ENCODE results near the gene TECR. TPM values are rescaled to one million over a fixed set of nuclear protein-coding genes. Genes with fewer than 3 reads are reported as not detected.
"Not testable (repeated sequence)": the region's sequence is repeated elsewhere in the genome, so short reads cannot be mapped to it uniquely, and the experiment has no call there.

TECR gene
- total RNA-seq, 1 experiment from 2014 or later: 294 TPM

DNA sequence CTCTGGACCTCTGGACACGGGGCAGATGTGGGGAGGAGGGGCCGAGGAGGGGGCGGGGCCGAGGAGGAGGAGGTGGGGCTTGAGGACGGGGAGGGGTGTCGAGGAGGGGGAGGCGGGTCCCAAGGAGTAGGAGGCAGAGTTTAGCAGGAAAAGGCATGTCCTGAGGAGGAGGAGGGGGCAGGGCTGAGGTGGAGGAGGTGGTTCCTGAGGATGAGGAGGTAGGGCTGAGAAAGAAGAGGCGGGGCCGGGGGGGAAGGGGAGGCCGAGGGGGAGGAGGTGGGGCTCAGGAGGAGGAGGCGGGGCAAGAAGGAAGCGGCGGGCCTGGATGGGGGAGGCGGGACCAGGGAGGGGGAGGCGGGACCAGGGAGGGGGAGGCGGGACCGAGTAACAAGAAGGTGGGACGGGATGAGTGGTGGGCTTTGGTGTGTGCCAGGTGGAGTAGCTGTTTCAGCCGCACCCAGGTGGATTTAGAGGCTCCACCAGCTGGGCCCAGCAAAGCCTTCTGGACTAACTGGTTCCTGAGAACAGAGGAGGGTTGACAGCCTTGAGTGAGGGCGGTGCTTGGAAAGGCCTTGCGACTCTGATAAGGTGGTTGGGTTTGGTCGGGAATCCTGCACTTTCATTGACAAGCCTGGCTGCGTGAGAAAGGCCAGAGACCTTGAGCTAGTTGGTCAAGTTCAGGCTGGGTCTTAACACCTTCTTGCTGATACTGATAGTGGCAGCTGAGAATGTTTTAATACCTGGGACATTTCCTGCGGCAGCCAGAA lies 7.7 kb downstream of the TECR start:
- TF ChIP-seq EZH2 (IDR thresholded peaks at IDR 0.05; ENCODE audit: low read depth): no peak
- no peak for TF ChIP-seq CTCF (conservative IDR thresholded peaks at IDR 0.05)
- ChIA-PET POLR2A (ENCODE audit: unreplicated experiment) (interaction anchor here (0.5 to 0.7 kb wide), 4 partner anchors 17 to 71 kb away, joined by 3 to 8 read pairs (median 4); no protein-coding TSS in a partner anchor), CTCF (no interaction called here)
- peaks cover 81% of the 10 kb centered on the region for H3K79me2 ChIP-seq (ENCODE audit: low read depth)
- H3F3A ChIP-seq (ENCODE audit: insufficient read depth, low read depth): peaks cover 38% of the 10 kb centered on the region
- H3K36me3 ChIP-seq (ENCODE audit: low read depth): no peaks in the 10 kb centered on the region
- no TSS peak for BruUV-seq (replicated peaks)
- peaks cover 50% of the 10 kb centered on the region for H4K20me1 ChIP-seq (ENCODE audit: insufficient read depth)
- intact Hi-C loops (cut with micrococcal nuclease; ENCODE audit: unreplicated experiment): no loop called here
- H3K4me1 ChIP-seq (replicated peaks; ENCODE audit: insufficient read depth): peaks cover 16% of the 10 kb centered on the region
- H3K9me3 ChIP-seq (ENCODE audit: insufficient read depth, low read depth): no peaks in the 10 kb centered on the region
- peak; percentile 91 for DNase-seq
- H2AFZ ChIP-seq: peak overlapping the region; percentile 66; the same call in 1 of the 2 replicates
- no peaks in the 10 kb centered on the region for H3K27me3 ChIP-seq (ENCODE audit: insufficient read depth, low read depth)
- H3K9me2 ChIP-seq (ENCODE audit: insufficient read depth): no peaks in the 10 kb centered on the region
- peak overlapping the region; percentile 20 for H3K27ac ChIP-seq
- H3K4me2 ChIP-seq: peak overlapping the region; percentile 76
- H3K4me3 ChIP-seq: peak overlapping the region; percentile 51

GRCh38 chr19:14540741-14541525 lies 11.5 kb downstream of the TECR start:
- ChIA-PET CTCF (no interaction called here), POLR2A (ENCODE audit: unreplicated experiment) (no interaction called here)
- Histone ChIP-seq H3K79me2 (ENCODE audit: low read depth) (peaks cover 82% of the 10 kb centered on the region), H4K20me1 (ENCODE audit: insufficient read depth) (peaks cover 56% of the 10 kb centered on the region), H3K9me2 (ENCODE audit: insufficient read depth) (no peaks in the 10 kb centered on the region), H3F3A (ENCODE audit: insufficient read depth, low read depth) (peaks cover 18% of the 10 kb centered on the region), H2AFZ (no peak overlapping the region), H3K4me3 (no peak overlapping the region), H3K4me1 (replicated peaks; ENCODE audit: insufficient read depth) (peaks cover 16% of the 10 kb centered on the region), H3K4me2 (no peak overlapping the region), H3K27ac (no peak overlapping the region), H3K36me3 (ENCODE audit: low read depth) (no peaks in the 10 kb centered on the region), H3K27me3 (ENCODE audit: insufficient read depth, low read depth) (no peaks in the 10 kb centered on the region), H3K9me3 (ENCODE audit: insufficient read depth, low read depth) (no peaks in the 10 kb centered on the region)
- BruUV-seq (replicated peaks): no TSS peak
- intact Hi-C loops (cut with micrococcal nuclease; ENCODE audit: unreplicated experiment): no loop called here
- TF ChIP-seq CTCF (conservative IDR thresholded peaks at IDR 0.05) (no peak), EZH2 (IDR thresholded peaks at IDR 0.05; ENCODE audit: low read depth) (no peak)
- DNase-seq: no peak

GRCh38 chr19:14541979-14542378 lies 12.6 kb downstream of the TECR start:
- H3K9me3 ChIP-seq (ENCODE audit: insufficient read depth, low read depth); H2AFZ ChIP-seq; POLR2A ChIA-PET (ENCODE audit: unreplicated experiment); DNase-seq; intact Hi-C loops (cut with micrococcal nuclease; ENCODE audit: unreplicated experiment); H3K27me3 ChIP-seq (ENCODE audit: insufficient read depth, low read depth); H3K36me3 ChIP-seq (ENCODE audit: low read depth); H3K9me2 ChIP-seq (ENCODE audit: insufficient read depth); H3K4me2 ChIP-seq; H3K4me3 ChIP-seq; H3F3A ChIP-seq (ENCODE audit: insufficient read depth, low read depth); H3K27ac ChIP-seq; BruUV-seq (replicated peaks); CTCF ChIA-PET: not testable (repeated sequence)
- Histone ChIP-seq H4K20me1 (ENCODE audit: insufficient read depth) (peaks cover 48% of the 10 kb centered on the region), H3K4me1 (replicated peaks; ENCODE audit: insufficient read depth) (peaks cover 10% of the 10 kb centered on the region), H3K79me2 (ENCODE audit: low read depth) (peaks cover 82% of the 10 kb centered on the region)
